ENCODE measurements around the gene SPEG. TPM values are rescaled to one million over a fixed set of nuclear protein-coding genes. Genes with fewer than 3 reads are reported as not detected.

SPEG gene
- total RNA-seq, 2 experiments from 2014 or later: 0.46 TPM; not detected in 1

GRCh38 chr2:219418155-219419011 is 16.3 kb upstream of the SPEG start, which contains the start of gene DES:
Gene DES (plus strand): TSS chr2:219418377. CDS start chr2:219418463, 86 bp downstream.
- Histone ChIP-seq H4K20me1 (ENCODE audit: insufficient read depth, low read length) (no peaks in the 10 kb centered on the region), H3K4me1 (ENCODE audit: insufficient read depth, low read length, poor library complexity, severe bottlenecking) (no peaks in the 10 kb centered on the region), H2AFZ (ENCODE audit: low read length) (no peak within 1 kb of the TSS), H3K9me3 (ENCODE audit: low read length) (no peaks in the 10 kb centered on the region), H3K4me2 (ENCODE audit: low read length) (no peak within 1 kb of the TSS), H3K36me3 (ENCODE audit: insufficient read depth, low read length) (no peaks in the 10 kb centered on the region), H3K27ac (ENCODE audit: low read depth, low read length, poor library complexity, severe bottlenecking) (no peak within 1 kb of the TSS), H3K79me2 (ENCODE audit: insufficient read depth, low read depth, low read length) (no peaks in the 10 kb centered on the region), H3K9me2 (ENCODE audit: insufficient read depth, low read length) (no peaks in the 10 kb centered on the region), H3K4me3 (ENCODE audit: low read depth, low read length, poor library complexity, severe bottlenecking) (no peak within 1 kb of the TSS)
- ChIA-PET CTCF (ENCODE audit: unreplicated experiment) (no interaction called here), POLR2A (interaction anchor here (0.6 kb wide), 1 partner anchor 522 kb away, joined by 3 read pairs; no protein-coding TSS in a partner anchor)
- BruUV-seq (replicated peaks): no TSS peak
- intact Hi-C loops (cut with micrococcal nuclease; ENCODE audit: unreplicated experiment): no loop called here
- TF ChIP-seq EZH2phosphoT487 (IDR thresholded peaks at IDR 0.05; ENCODE audit: borderline replicate concordance, low read depth, low read length): no peak
- TF ChIP-seq, protein P1, sequence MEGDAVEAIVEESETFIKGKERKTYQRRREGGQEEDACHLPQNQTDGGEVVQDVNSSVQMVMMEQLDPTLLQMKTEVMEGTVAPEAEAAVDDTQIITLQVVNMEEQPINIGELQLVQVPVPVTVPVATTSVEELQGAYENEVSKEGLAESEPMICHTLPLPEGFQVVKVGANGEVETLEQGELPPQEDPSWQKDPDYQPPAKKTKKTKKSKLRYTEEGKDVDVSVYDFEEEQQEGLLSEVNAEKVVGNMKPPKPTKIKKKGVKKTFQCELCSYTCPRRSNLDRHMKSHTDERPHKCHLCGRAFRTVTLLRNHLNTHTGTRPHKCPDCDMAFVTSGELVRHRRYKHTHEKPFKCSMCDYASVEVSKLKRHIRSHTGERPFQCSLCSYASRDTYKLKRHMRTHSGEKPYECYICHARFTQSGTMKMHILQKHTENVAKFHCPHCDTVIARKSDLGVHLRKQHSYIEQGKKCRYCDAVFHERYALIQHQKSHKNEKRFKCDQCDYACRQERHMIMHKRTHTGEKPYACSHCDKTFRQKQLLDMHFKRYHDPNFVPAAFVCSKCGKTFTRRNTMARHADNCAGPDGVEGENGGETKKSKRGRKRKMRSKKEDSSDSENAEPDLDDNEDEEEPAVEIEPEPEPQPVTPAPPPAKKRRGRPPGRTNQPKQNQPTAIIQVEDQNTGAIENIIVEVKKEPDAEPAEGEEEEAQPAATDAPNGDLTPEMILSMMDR (conservative IDR thresholded peaks at IDR 0.05; ENCODE audit: low read length): no peak
- DNase-seq (ENCODE audit: low spot score): no peak

DNA sequence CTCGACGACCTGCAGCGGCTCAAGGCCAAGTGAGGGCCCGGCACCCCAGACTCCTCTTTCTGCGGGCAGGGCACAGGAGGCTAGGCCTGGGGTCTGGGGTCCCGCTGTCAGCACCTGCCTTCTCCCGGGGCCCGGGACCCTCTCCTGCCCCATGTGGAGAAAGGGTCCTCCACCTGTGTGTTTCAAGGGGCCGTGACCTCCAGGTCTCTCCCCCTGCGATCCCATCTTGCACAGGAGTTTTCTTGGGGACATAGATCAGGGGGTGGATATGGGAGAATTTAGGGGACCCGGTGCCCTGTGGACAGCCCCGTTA is 15.7 kb upstream of the SPEG start:
- ChIA-PET POLR2A (no interaction called here), CTCF (ENCODE audit: unreplicated experiment) (no interaction called here)
- H3K4me1 ChIP-seq (ENCODE audit: insufficient read depth, low read length, poor library complexity, severe bottlenecking): no peaks in the 10 kb centered on the region
- no peak overlapping the region for H3K4me2 ChIP-seq (ENCODE audit: low read length)
- BruUV-seq (replicated peaks): no TSS peak
- no peak for DNase-seq (ENCODE audit: low spot score)
- no peaks in the 10 kb centered on the region for H4K20me1 ChIP-seq (ENCODE audit: insufficient read depth, low read length)
- H2AFZ ChIP-seq (ENCODE audit: low read length): no peak overlapping the region
- TF ChIP-seq EZH2phosphoT487 (IDR thresholded peaks at IDR 0.05; ENCODE audit: borderline replicate concordance, low read depth, low read length): no peak
- TF ChIP-seq, protein P1 (conservative IDR thresholded peaks at IDR 0.05; ENCODE audit: low read length): no peak
- no peak overlapping the region for H3K27ac ChIP-seq (ENCODE audit: low read depth, low read length, poor library complexity, severe bottlenecking)
- H3K4me3 ChIP-seq (ENCODE audit: low read depth, low read length, poor library complexity, severe bottlenecking): no peak overlapping the region
- H3K36me3 ChIP-seq (ENCODE audit: insufficient read depth, low read length): no peaks in the 10 kb centered on the region
- H3K9me2 ChIP-seq (ENCODE audit: insufficient read depth, low read length): no peaks in the 10 kb centered on the region
- no peaks in the 10 kb centered on the region for H3K9me3 ChIP-seq (ENCODE audit: low read length)
- intact Hi-C loops (cut with micrococcal nuclease; ENCODE audit: unreplicated experiment): no loop called here
- no peaks in the 10 kb centered on the region for H3K79me2 ChIP-seq (ENCODE audit: insufficient read depth, low read depth, low read length)
